K562 (cell line): ENCODE results near the gene PAX5. TPM values are rescaled to one million over a fixed set of nuclear protein-coding genes. Genes with fewer than 3 reads are reported as not detected.

Source experiments
- ATAC-seq: fragments of 200-7000 bp; cut with Tn5 transposase; 3 replicates; pipeline ENCODE4 v1.9.1; 2020; ENCODE audit warnings: moderate library complexity
- BruUV-seq: library from RNA; stranded (reverse); fragments of 400-500 nt; replicated peaks from 2 replicates; lab custom pipeline; 2021; lab: Mats Ljungman, UMichigan
- CTCF ChIA-PET: fragments of 300-600 bp; formaldehyde crosslinking; extraction: SDS; loops from one replicate; lab custom pipeline; 2021; ENCODE audit warnings: low intra/inter-chr PET ratio; lab: Yijun Ruan, JAX
- POLR2A ChIA-PET: fragments of 300-600, 350-650 bp; sonication (Branson Sonifier 250); formaldehyde crosslinking; extraction: SDS; loops from one replicate; lab custom pipeline; 2021; ENCODE audit warnings: antibody characterized with exemption, inconsistent platforms; lab: Yijun Ruan, JAX
- DNase-seq, 4 experiments: peaks; one replicate each; pipeline versions ENCODE4 v3.0.0 to v3.0.0-alpha.2; 2011 to 2018; ENCODE audit warnings: low spot score in 3 of 4, mixed read lengths in 3 of 4; ENCODE audit errors: extremely low read depth in 1 of 4
- FAIRE-seq: peaks from 2 replicates; lab custom pipeline; 2011; peaks lifted over from hg19 to GRCh38; lab: Jason Lieb, UNC
- H2AFZ ChIP-seq: 2 replicates; pipeline ENCODE4 v1.6.0; 2011; ENCODE audit warnings: low read depth, low read length, control low read depth, inconsistent platforms
- H3K27ac ChIP-seq: fragments of 200-600 bp; 3 replicates; pipeline ENCODE4 v1.8.0; 2011; ENCODE audit warnings: low read depth, mild to moderate bottlenecking, control low read depth, inconsistent platforms, low read length, moderate library complexity, mixed read lengths; ENCODE audit errors: extremely low read depth
- H3K27me3 ChIP-seq, 2 experiments: fragments of 300-600 bp in 1 of 2; 2 replicates in 1 of 2; 3 replicates in 1 of 2; pipeline versions ENCODE4 v1.6.0 to v1.8.0; 2011; ENCODE audit warnings: inconsistent platforms in 2 of 2, low read length in 2 of 2, mild to moderate bottlenecking in 1 of 2, mixed read lengths in 1 of 2, moderate library complexity in 1 of 2; ENCODE audit not compliant: control insufficient read depth in 2 of 2, insufficient read depth in 2 of 2
- H3K36me3 ChIP-seq: fragments of 300-600 bp; 3 replicates; pipeline ENCODE4 v1.8.0; 2011; ENCODE audit warnings: mild to moderate bottlenecking, low read length, inconsistent platforms; ENCODE audit not compliant: control insufficient read depth, insufficient read depth
- H3K4me1 ChIP-seq, 2 experiments: fragments of 200-600 bp in 1 of 2; replicated peaks in 1 of 2; 2 replicates in 1 of 2; 3 replicates in 1 of 2; pipeline versions ENCODE4 v1.5.1 to v1.8.0; 2011; ENCODE audit warnings: inconsistent platforms in 2 of 2, low read length in 2 of 2, mild to moderate bottlenecking in 1 of 2, mixed read lengths in 1 of 2, moderate library complexity in 1 of 2; ENCODE audit not compliant: control insufficient read depth in 2 of 2, insufficient read depth in 2 of 2
- H3K4me2 ChIP-seq: 2 replicates; pipeline ENCODE4 v1.6.1; 2011; ENCODE audit warnings: low read length, control low read depth, inconsistent platforms, mixed read lengths; ENCODE audit not compliant: insufficient read depth
- H3K4me3 ChIP-seq: fragments of 200-600 bp; sonication (generic), shearing (Covaris generic); 2 replicates; pipeline ENCODE4 v1.5.1; 2016; ENCODE audit warnings: control low read depth, inconsistent platforms
- H3K79me2 ChIP-seq: fragments of 200-600 bp; 3 replicates; pipeline ENCODE4 v1.8.0; 2011; ENCODE audit warnings: low read length, inconsistent platforms; ENCODE audit not compliant: control insufficient read depth, insufficient read depth
- H3K9ac ChIP-seq, 2 experiments: 2 replicates each; pipeline versions ENCODE4 v1.6.0 to v1.6.1; 2011; ENCODE audit warnings: low read depth in 2 of 2, low read length in 2 of 2, control low read depth in 1 of 2, inconsistent platforms in 1 of 2, mild to moderate bottlenecking in 1 of 2, mixed read lengths in 1 of 2; ENCODE audit not compliant: insufficient read depth in 1 of 2
- H3K9me1 ChIP-seq: one replicate; pipeline ENCODE4 v1.6.0; 2011; ENCODE audit warnings: inconsistent platforms, mild to moderate bottlenecking, low read length, moderate library complexity; ENCODE audit not compliant: control insufficient read depth, insufficient read depth
- H3K9me3 ChIP-seq: replicated peaks from 2 replicates; pipeline ENCODE4 v1.5.1; 2011; ENCODE audit warnings: low read depth, low read length, inconsistent platforms; ENCODE audit not compliant: control insufficient read depth, insufficient read depth
- H4K20me1 ChIP-seq: replicated peaks from 2 replicates; pipeline ENCODE4 v1.6.1; 2011; ENCODE audit warnings: low read length, inconsistent platforms, mixed read lengths; ENCODE audit not compliant: control insufficient read depth, insufficient read depth
- ARID1B ChIP-seq: fragments of 450-650 bp; IDR thresholded peaks from 2 replicates; pipeline ENCODE4 v1.6.1; 2016; ENCODE audit warnings: antibody characterized with exemption, mild to moderate bottlenecking, inconsistent platforms
- FOXJ2 ChIP-seq: fragments of 200-800 bp; sonication (Bioruptor generic); IDR thresholded peaks from 2 replicates; pipeline ENCODE4 v1.6.1; 2016; ENCODE audit warnings: missing genetic modification characterization, missing compliant biosample characterization
- KAT2B ChIP-seq: IDR thresholded peaks from one replicate; pipeline ENCODE4 v1.6.1; 2012; ENCODE audit warnings: low read depth, mild to moderate bottlenecking, control low read depth, inconsistent platforms, low read length, moderate library complexity
- KLF10 ChIP-seq: fragments of 250-450 bp; sonication (Bioruptor Pico); IDR thresholded peaks from 2 replicates; pipeline ENCODE4 v1.6.1; 2021; ENCODE audit warnings: matching md5 sums
- MCM7 ChIP-seq, 2 experiments: fragments of 450-650 bp; IDR thresholded peaks; 2 replicates each; pipeline ENCODE4 v1.6.1; 2016 to 2018
- SMAD3 ChIP-seq: fragments of 450-650 bp; formaldehyde crosslinking; conservative IDR thresholded peaks from 2 replicates; pipeline ENCODE4 v1.4.0; 2020; ENCODE audit warnings: mild to moderate bottlenecking
- ZNF133 ChIP-seq: fragments of 250-450 bp; sonication (Bioruptor Pico); IDR thresholded peaks from 2 replicates; pipeline ENCODE4 v1.4.0; 2020; ENCODE audit warnings: mild to moderate bottlenecking
- ZNF408 ChIP-seq: fragments of 250-450 bp; sonication (Bioruptor Pico); IDR thresholded peaks from 2 replicates; pipeline ENCODE4 v1.4.0; 2020; ENCODE audit warnings: low read depth, mild to moderate bottlenecking, moderate library complexity
- WGBS: fragments of 100-300 bp; shearing (Covaris generic); methylation state at CpG from one replicate; pipeline ENCODE4 v1.1.6; 2016; ENCODE audit warnings: low coverage, mixed read lengths; ENCODE audit not compliant: insufficient coverage; ENCODE audit errors: missing lambda C conversion rate; 5-methylcytosine and 5-hydroxymethylcytosine counted together
- in situ Hi-C: fragments of 300-500 bp; cut with MboI; formaldehyde crosslinking; loops from 4 replicates; pipeline ENCODE4 v1.15.0; 2018; ENCODE audit warnings: inconsistent platforms, mixed read lengths
- intact Hi-C: fragments of 100-400 bp; cut with micrococcal nuclease; formaldehyde crosslinking; loops from 2 replicates; pipeline ENCODE4 v1.14.2; 2022
- polyA plus RNA-seq, 8 experiments: library from polyadenylated mRNA; depleted of rRNA in 4 of 8; stranded (reverse) in 5 of 8; unstranded in 3 of 8; fragments of >200 nt; fragmentation: Nextera tagmentation in 2 of 8; fragmentation: Illumina TruSeq in 1 of 8; extraction: Ambion mirVana in 2 of 8; extraction: Trizol in 1 of 8; gene quantifications; 2 replicates each; pipeline versions ENCODE4 v1.2.1 to v1.2.3, GENCODE V29; 2011 to 2014; ENCODE audit warnings: inconsistent platforms in 1 of 8, missing spikeins in 1 of 8
- total RNA-seq, 7 experiments: library from RNA; depleted of rRNA in 6 of 7; stranded (reverse); fragments of >200 nt in 6 of 7; fragmentation: Illumina TruSeq in 2 of 7; extraction: Trizol in 2 of 7; gene quantifications; 2 replicates each; pipeline versions ENCODE4 v1.2.1 to v1.2.3, GENCODE V29; 2011 to 2021; ENCODE audit warnings: low replicate concordance in 1 of 7
- TF ChIP-seq, protein P1 (sequence below): sonication (generic); formaldehyde crosslinking; IDR thresholded peaks from 2 replicates; pipeline ENCODE4 v1.8.1; 2023; ENCODE audit warnings: mild to moderate bottlenecking, missing genetic modification reagents
- TF ChIP-seq, protein P2 (sequence below): fragments of 250-450 bp; sonication (Bioruptor Pico); IDR thresholded peaks from 2 replicates; pipeline ENCODE4 v1.8.0; 2021; ENCODE audit warnings: borderline replicate concordance, mild to moderate bottlenecking, moderate library complexity; ENCODE audit not compliant: poor library complexity, severe bottlenecking

The PAX5 gene
- total and polyA plus RNA-seq, 9 of the 15 experiments (the other 6 are each of a cell fraction or from before 2014, with no cell fraction given), result 0.03 to 0.09 TPM; not detected in 7

DNA sequence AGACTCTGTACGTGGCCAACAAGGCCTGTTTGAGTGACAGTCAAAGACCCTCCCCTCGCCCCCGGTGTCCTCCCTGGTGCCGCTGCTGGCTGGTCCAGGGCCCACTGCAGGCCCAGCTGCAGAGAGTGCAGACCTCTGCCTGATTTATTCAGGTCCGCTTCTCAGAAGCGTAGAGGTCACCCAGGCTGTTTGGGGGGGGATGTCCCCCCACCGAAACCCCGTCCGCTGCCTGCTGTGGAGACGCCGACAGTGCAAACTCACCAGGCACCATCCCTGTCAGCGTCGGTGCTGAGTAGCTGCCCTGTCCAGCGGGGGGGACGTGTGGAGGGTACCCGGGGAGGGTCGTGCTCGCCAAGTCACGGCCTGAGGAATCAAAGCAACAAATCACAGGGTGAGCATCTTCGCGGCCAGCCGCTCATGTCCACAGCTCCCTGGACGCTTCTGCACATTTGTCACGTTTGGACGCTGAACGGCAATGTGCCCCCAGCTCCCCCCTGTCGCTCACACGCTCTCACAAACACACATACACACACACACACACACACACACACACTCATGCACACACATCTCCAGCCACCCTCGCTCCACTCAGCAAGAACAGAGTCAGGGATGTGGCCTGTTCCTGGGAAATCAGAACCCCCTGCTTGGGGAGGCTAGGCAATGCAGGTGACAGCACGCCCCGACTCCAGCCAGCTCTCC lies 152.2 kb downstream of the PAX5 start:
- H3K4me1 ChIP-seq, result peaks cover 0 to 8% of the 10 kb centered on the region in 2 experiments; a peak in 3 of 5 replicates
- 7% methylated on average over 19 of the region's 31 CpGs for WGBS
- no peak overlapping the region for H3K4me3 ChIP-seq
- H3K4me2 ChIP-seq, result no peak overlapping the region
- no peak for TF ChIP-seq ZNF133
- TF ChIP-seq ZNF408 (CRISPR knock-in tag), result no peak
- no peak for TF ChIP-seq ARID1B
- TF ChIP-seq MCM7 (IDR thresholded peaks at IDR 0.05), result no peak
- TF ChIP-seq KLF10 (CRISPR knock-in tag), result no peak
- TF ChIP-seq, protein P1, sequence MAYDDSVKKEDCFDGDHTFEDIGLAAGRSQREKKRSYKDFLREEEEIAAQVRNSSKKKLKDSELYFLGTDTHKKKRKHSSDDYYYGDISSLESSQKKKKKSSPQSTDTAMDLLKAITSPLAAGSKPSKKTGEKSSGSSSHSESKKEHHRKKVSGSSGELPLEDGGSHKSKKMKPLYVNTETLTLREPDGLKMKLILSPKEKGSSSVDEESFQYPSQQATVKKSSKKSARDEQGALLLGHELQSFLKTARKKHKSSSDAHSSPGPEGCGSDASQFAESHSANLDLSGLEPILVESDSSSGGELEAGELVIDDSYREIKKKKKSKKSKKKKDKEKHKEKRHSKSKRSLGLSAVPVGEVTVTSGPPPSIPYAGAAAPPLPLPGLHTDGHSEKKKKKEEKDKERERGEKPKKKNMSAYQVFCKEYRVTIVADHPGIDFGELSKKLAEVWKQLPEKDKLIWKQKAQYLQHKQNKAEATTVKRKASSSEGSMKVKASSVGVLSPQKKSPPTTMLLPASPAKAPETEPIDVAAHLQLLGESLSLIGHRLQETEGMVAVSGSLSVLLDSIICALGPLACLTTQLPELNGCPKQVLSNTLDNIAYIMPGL, result no peak
- TF ChIP-seq SMAD3 (CRISPR knock-in tag), result no peak
- TF ChIP-seq FOXJ2 (tag), result no peak
- TF ChIP-seq KAT2B, result no peak
- TF ChIP-seq, protein P2, sequence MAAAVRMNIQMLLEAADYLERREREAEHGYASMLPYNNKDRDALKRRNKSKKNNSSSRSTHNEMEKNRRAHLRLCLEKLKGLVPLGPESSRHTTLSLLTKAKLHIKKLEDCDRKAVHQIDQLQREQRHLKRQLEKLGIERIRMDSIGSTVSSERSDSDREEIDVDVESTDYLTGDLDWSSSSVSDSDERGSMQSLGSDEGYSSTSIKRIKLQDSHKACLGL (CRISPR knock-in tag), result no peak
- no TSS peak for BruUV-seq
- DNase-seq, result no peak
- no peaks in the 10 kb centered on the region for H3K36me3 ChIP-seq
- H3K9ac ChIP-seq, result no peak overlapping the region
- no peaks in the 10 kb centered on the region for H3K9me1 ChIP-seq
- peaks cover 0 to 28% of the 10 kb centered on the region in 2 experiments; a peak in 2 of 5 replicates for H3K27me3 ChIP-seq
- H3K9me3 ChIP-seq, result no peaks in the 10 kb centered on the region
- no peak for ATAC-seq
- H3K79me2 ChIP-seq, result no peaks in the 10 kb centered on the region
- intact Hi-C loops (no loop called here), in situ Hi-C loops (no loop called here)
- no peak overlapping the region for H2AFZ ChIP-seq
- ChIA-PET CTCF (no interaction called here), POLR2A (no interaction called here)
- FAIRE-seq, result no peak
- H4K20me1 ChIP-seq, result no peaks in the 10 kb centered on the region
- H3K27ac ChIP-seq, result no peak overlapping the region
